Hepatocyte (in vitro differentiated cells): Measurements from ENCODE around the gene IL4I1.

Source experiments
- CTCF ChIP-seq: fragments of 200-600 bp; sonication (generic); IDR thresholded peaks from 2 replicates; pipeline ENCODE4 v1.5.1; 2016; ENCODE audit warnings: antibody characterized with exemption, mild to moderate bottlenecking; ENCODE audit not compliant: poor library complexity
- EZH2phosphoT487 ChIP-seq: fragments of 200-600 bp; sonication (generic); IDR thresholded peaks from one replicate; pipeline ENCODE4 v1.6.1; 2018; ENCODE audit warnings: antibody characterized with exemption, mild to moderate bottlenecking, low read depth, moderate library complexity; ENCODE audit not compliant: unreplicated experiment, severe bottlenecking

- TF ChIP-seq CTCF (no peak), EZH2phosphoT487 (no peak)
Measured at GRCh38 chr19:49892716-49893115, 4.0 kb downstream of the IL4I1 start.
